Prostate gland (tissue), 2 donors: ENCODE data around the gene KIF5C.

ENCODE experiments used
- CTCF ChIP-seq, 4 experiments: fragments of 200-600 bp in 2 of 4; fragments of 450-650 bp in 2 of 4; sonication (generic) in 2 of 4; IDR thresholded peaks; 1 replicate in 3 of 4; 2 replicates in 1 of 4; pipeline ENCODE4 v1.5.1; 2016 to 2019; ENCODE audit warnings: antibody characterized with exemption in 4 of 4, mild to moderate bottlenecking in 2 of 4, moderate library complexity in 2 of 4
- POLR2A ChIP-seq: fragments of 450-650 bp; IDR thresholded peaks from one replicate; pipeline ENCODE4 v1.6.1; 2016; ENCODE audit warnings: antibody characterized with exemption, mild to moderate bottlenecking
- POLR2AphosphoS5 ChIP-seq: sonication (generic); formaldehyde crosslinking; IDR thresholded peaks from one replicate; pipeline ENCODE4 v1.6.1; 2017; ENCODE audit warnings: antibody characterized with exemption

- TF ChIP-seq CTCF (IDR thresholded peaks at IDR 0.05) (no peak), POLR2A (no peak), POLR2AphosphoS5 (peak; percentile 80)
These were observed 194.2 kb downstream of the KIF5C start for GRCh38 chr2:149068996-149069888.
